ENCODE data around the gene ZNF80. TPM values are rescaled to one million over a fixed set of nuclear protein-coding genes. Genes with fewer than 3 reads are reported as not detected.

Gene ZNF80
- total and polyA plus RNA-seq, 2 donors (not counting 1 experiment from before 2014, with no cell fraction given): not detected

DNA sequence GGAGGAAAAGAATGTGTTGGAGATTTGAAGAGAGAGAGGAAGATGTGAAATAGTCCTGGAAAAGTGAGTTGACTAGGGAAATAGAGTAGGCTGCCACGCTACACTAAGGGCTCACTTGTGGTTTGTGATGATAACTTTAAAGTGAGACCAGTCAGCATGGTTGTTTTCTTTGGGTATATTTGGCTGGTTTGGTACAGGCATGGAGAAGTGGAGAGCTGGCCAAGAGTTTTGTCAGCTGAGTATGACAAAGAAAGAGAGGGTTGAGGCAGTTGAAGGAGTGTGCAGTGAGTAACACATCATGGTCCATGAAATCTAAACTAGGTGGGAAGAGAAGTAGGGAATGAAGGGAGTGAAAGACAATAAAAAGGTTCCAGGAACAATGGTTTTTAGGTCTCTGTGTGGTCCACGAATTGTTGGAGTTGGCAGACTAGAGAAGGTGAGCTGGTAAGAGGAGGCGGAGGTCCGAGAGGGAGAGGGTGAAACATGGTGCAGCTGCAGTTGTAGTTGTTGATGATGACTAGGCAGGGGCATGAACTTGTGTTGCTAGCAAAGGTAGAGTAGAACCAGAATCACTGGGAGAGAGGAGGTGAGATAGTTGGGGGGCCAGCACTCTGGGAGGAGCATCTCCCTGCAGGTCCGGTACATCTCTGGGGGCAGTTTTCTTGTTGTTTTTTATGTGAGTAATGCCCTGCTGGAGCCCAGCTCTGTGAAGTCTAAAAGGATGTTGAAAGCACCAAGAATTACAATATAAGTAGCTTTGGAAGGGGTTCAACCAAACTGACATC, 21.0 kb downstream of the ZNF80 start:
- Histone ChIP-seq H4K20me1 (ENCODE audit: control insufficient read depth, extremely low read depth, insufficient read depth, low read length) (no peaks in the 10 kb centered on the region), H3K4me2 (ENCODE audit: extremely low read depth, insufficient read depth, low read length) (no peak overlapping the region), H3K27me3 (ENCODE audit: control insufficient read depth, insufficient read depth, low read length) (no peaks in the 10 kb centered on the region), H3K9me3 (ENCODE audit: control insufficient read depth, insufficient read depth, low read depth, low read length) (no peaks in the 10 kb centered on the region), H3K4me1 (ENCODE audit: control insufficient read depth, extremely low read depth, insufficient read depth, low read length) (peaks cover 5% of the 10 kb centered on the region), H3K36me3 (ENCODE audit: control insufficient read depth, insufficient read depth, low read length) (no peaks in the 10 kb centered on the region), H2AFZ (ENCODE audit: low read length) (no peak overlapping the region), H3K4me3 (replicated peaks in 1 of 4; ENCODE audit: control extremely low read depth in 1 of 4, insufficient read depth in 1 of 4, low read depth in 3 of 4, low read length in 4 of 4) (no peak overlapping the region), H3K79me2 (ENCODE audit: control insufficient read depth, insufficient read depth, low read length) (no peaks in the 10 kb centered on the region), H3K27ac (ENCODE audit: insufficient read depth, low read length) (no peak overlapping the region), H3K9ac (ENCODE audit: insufficient read depth, low read length) (no peak overlapping the region)
- TF ChIP-seq EZH2 (IDR thresholded peaks at IDR 0.05; ENCODE audit: low read length, missing control alignments): no peak
- TF ChIP-seq, protein P1, sequence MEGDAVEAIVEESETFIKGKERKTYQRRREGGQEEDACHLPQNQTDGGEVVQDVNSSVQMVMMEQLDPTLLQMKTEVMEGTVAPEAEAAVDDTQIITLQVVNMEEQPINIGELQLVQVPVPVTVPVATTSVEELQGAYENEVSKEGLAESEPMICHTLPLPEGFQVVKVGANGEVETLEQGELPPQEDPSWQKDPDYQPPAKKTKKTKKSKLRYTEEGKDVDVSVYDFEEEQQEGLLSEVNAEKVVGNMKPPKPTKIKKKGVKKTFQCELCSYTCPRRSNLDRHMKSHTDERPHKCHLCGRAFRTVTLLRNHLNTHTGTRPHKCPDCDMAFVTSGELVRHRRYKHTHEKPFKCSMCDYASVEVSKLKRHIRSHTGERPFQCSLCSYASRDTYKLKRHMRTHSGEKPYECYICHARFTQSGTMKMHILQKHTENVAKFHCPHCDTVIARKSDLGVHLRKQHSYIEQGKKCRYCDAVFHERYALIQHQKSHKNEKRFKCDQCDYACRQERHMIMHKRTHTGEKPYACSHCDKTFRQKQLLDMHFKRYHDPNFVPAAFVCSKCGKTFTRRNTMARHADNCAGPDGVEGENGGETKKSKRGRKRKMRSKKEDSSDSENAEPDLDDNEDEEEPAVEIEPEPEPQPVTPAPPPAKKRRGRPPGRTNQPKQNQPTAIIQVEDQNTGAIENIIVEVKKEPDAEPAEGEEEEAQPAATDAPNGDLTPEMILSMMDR (conservative IDR thresholded peaks at IDR 0.05 in 1 of 2, IDR thresholded peaks at IDR 0.05 in 1 of 2; ENCODE audit: low read depth in 1 of 2, low read length in 2 of 2): no peak
- peak; percentile 3 to 79 for DNase-seq (ENCODE audit: low read depth in 2 of 2)

DNA sequence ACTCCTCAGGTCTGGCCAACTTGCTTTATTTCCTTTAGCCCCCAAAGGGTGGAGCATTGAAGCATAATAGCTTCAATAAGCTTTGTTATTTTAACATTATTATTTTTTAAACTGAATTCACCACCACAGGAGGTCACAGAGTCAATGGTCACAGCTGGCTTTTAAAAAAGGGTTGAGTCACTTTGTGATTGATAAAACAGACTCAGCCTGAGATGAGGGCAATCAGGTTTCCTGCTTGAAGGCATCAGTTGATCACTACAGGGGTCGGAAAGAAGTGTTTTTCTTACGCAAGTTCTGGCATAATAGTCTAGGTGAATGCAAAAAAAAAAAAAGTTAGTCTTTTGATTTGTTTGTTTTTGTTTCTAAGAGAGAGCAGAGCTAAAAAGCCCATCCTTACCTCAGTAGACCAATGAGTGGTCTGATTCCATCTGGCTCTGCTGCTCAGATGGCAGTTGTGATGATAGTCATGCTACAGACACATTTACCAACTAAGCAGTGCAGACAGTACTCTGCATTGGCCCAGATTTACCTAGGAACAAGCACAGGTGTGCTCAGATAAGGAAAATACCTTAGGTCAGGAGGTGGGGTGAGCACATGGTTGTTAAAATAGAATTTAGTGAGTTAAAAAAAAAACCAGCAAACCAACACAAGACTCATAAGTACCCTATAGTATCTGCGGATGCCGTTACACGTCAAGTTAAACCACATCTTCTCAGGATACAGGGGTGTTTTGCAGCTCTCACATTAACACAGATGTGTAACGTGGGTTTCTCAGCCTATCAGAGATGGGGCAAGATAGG, 22.6 kb downstream of the ZNF80 start:
- Histone ChIP-seq H3K4me1 (ENCODE audit: control insufficient read depth, extremely low read depth, insufficient read depth, low read length) (peaks cover 5% of the 10 kb centered on the region), H3K4me2 (ENCODE audit: extremely low read depth, insufficient read depth, low read length) (peak overlapping the region; percentile 85), H3K4me3 (replicated peaks in 1 of 4; ENCODE audit: control extremely low read depth in 1 of 4, insufficient read depth in 1 of 4, low read depth in 3 of 4, low read length in 4 of 4) (peak overlapping the region; percentile 24 to 48 (median 40)), H3K79me2 (ENCODE audit: control insufficient read depth, insufficient read depth, low read length) (no peaks in the 10 kb centered on the region), H4K20me1 (ENCODE audit: control insufficient read depth, extremely low read depth, insufficient read depth, low read length) (no peaks in the 10 kb centered on the region), H3K9ac (ENCODE audit: insufficient read depth, low read length) (peak overlapping the region; percentile 1), H3K27ac (ENCODE audit: insufficient read depth, low read length) (peak overlapping the region; percentile 70), H3K36me3 (ENCODE audit: control insufficient read depth, insufficient read depth, low read length) (no peaks in the 10 kb centered on the region), H3K27me3 (ENCODE audit: control insufficient read depth, insufficient read depth, low read length) (no peaks in the 10 kb centered on the region), H2AFZ (ENCODE audit: low read length) (peak overlapping the region; percentile 78), H3K9me3 (ENCODE audit: control insufficient read depth, insufficient read depth, low read depth, low read length) (no peaks in the 10 kb centered on the region)
- TF ChIP-seq EZH2 (IDR thresholded peaks at IDR 0.05; ENCODE audit: low read length, missing control alignments): no peak
- TF ChIP-seq, protein P1 (conservative IDR thresholded peaks at IDR 0.05 in 1 of 2, IDR thresholded peaks at IDR 0.05 in 1 of 2; ENCODE audit: low read depth in 1 of 2, low read length in 2 of 2): no peak
- DNase-seq (ENCODE audit: low read depth in 2 of 2): no peak

Measured in fibroblast of lung (primary cell).